AG04450 (cell line): ENCODE data around the gene NTRK2. TPM values are rescaled to one million over a fixed set of nuclear protein-coding genes. Genes with fewer than 3 reads are reported as not detected.

Experiments
- CTCF ChIA-PET: fragments of 300-600, 350-600 bp; formaldehyde crosslinking; extraction: SDS; loops from one replicate; lab custom pipeline; 2022; ENCODE audit warnings: antibody characterized with exemption, inconsistent platforms; lab: Charles Lee
- POLR2A ChIA-PET: fragments of 350-600 bp; formaldehyde crosslinking; extraction: SDS; loops from one replicate; lab custom pipeline; 2021; ENCODE audit warnings: antibody characterized with exemption, inconsistent platforms; lab: Yijun Ruan, JAX
- DNase-seq: peaks from one replicate; pipeline ENCODE4 v3.0.0-alpha.2; 2011; ENCODE audit warnings: low read depth, low spot score
- H3K27ac ChIP-seq: one replicate; pipeline ENCODE4 v1.5.1; 2012; ENCODE audit warnings: low read depth, low read length, control low read depth
- H3K27me3 ChIP-seq: one replicate; pipeline ENCODE4 v1.6.0; 2012; ENCODE audit warnings: low read length; ENCODE audit not compliant: control insufficient read depth, insufficient read depth
- H3K4me3 ChIP-seq: 2 replicates; pipeline ENCODE4 v1.5.1; 2011; ENCODE audit warnings: mild to moderate bottlenecking, low read depth, low read length, control low read depth
- H3K9me3 ChIP-seq: 2 replicates; pipeline ENCODE4 v1.5.1; 2012; ENCODE audit warnings: low read length; ENCODE audit not compliant: control insufficient read depth, insufficient read depth
- polyA plus RNA-seq: library from polyadenylated mRNA; depleted of rRNA; stranded (reverse); fragments of >200 nt; gene quantifications from 2 replicates; pipeline ENCODE4 v1.2.3, GENCODE V29; 2011
- TF ChIP-seq, protein P1 (sequence below): IDR thresholded peaks from 2 replicates; pipeline ENCODE4 v1.5.1; 2011; ENCODE audit warnings: low read depth, low read length, control low read depth, inconsistent platforms

Gene NTRK2
- polyA plus RNA-seq, 1 experiment: not detected

DNA sequence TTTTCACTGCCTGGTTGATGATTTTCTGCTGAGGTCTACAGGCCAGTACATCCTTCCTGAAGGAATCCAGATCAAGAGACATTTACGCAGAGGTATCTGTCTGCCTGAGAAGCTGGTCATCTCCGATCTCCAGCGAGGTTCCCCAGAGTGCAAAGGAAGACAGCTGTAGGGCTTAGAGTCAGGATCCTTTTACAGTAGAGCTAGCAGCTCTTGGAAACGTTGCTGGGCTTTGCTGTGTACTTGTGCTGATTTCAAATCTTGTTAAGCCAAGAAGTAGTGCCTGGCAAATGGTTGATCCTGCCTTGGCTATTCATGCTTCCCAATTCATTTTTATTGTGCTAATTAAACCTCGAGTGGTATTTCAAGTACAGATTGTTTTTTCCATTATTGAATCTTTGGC, 48.9 kb downstream of the NTRK2 start:
- POLR2A ChIA-PET: no interaction called here
- Histone ChIP-seq H3K9me3 (no peaks in the 10 kb centered on the region), H3K27ac (no peak overlapping the region), H3K27me3 (no peaks in the 10 kb centered on the region), H3K4me3 (no peak overlapping the region)
- CTCF ChIA-PET: no interaction called here
- no peak for DNase-seq
- TF ChIP-seq, protein P1, sequence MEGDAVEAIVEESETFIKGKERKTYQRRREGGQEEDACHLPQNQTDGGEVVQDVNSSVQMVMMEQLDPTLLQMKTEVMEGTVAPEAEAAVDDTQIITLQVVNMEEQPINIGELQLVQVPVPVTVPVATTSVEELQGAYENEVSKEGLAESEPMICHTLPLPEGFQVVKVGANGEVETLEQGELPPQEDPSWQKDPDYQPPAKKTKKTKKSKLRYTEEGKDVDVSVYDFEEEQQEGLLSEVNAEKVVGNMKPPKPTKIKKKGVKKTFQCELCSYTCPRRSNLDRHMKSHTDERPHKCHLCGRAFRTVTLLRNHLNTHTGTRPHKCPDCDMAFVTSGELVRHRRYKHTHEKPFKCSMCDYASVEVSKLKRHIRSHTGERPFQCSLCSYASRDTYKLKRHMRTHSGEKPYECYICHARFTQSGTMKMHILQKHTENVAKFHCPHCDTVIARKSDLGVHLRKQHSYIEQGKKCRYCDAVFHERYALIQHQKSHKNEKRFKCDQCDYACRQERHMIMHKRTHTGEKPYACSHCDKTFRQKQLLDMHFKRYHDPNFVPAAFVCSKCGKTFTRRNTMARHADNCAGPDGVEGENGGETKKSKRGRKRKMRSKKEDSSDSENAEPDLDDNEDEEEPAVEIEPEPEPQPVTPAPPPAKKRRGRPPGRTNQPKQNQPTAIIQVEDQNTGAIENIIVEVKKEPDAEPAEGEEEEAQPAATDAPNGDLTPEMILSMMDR: no peak

GRCh38 chr9:84722388-84722989, 53.0 kb downstream of the NTRK2 start:
- Histone ChIP-seq H3K9me3 (no peaks in the 10 kb centered on the region), H3K4me3 (no peak overlapping the region), H3K27ac (no peak overlapping the region), H3K27me3 (no peaks in the 10 kb centered on the region)
- ChIA-PET POLR2A (no interaction called here), CTCF (interaction anchor here (0.6 kb wide), 1 partner anchor 40 kb away, joined by 3 read pairs; no protein-coding TSS in a partner anchor)
- TF ChIP-seq, protein P1: no peak
- DNase-seq: no peak

GRCh38 chr9:84723426-84723825, 53.9 kb downstream of the NTRK2 start:
- TF ChIP-seq, protein P1: no peak
- Histone ChIP-seq H3K9me3 (no peaks in the 10 kb centered on the region; the same call in 1 of the 2 replicates), H3K27ac (no peak overlapping the region), H3K27me3 (no peaks in the 10 kb centered on the region), H3K4me3 (no peak overlapping the region)
- ChIA-PET CTCF (no interaction called here), POLR2A (no interaction called here)
- no peak for DNase-seq

- Histone ChIP-seq H3K27me3 (no peaks in the 10 kb centered on the region), H3K4me3 (no peak overlapping the region), H3K9me3 (no peaks in the 10 kb centered on the region; the same call in 1 of the 2 replicates), H3K27ac (no peak overlapping the region)
- ChIA-PET POLR2A (no interaction called here), CTCF (no interaction called here)
- DNase-seq: no peak
- TF ChIP-seq, protein P1: no peak
Observed at GRCh38 chr9:84731696-84732095, 62.2 kb downstream of the NTRK2 start.

- Histone ChIP-seq H3K9me3 (no peaks in the 10 kb centered on the region), H3K4me3 (no peak overlapping the region), H3K27ac (no peak overlapping the region), H3K27me3 (no peaks in the 10 kb centered on the region)
- DNase-seq: no peak
- CTCF ChIA-PET: no interaction called here
- TF ChIP-seq, protein P1: no peak
- POLR2A ChIA-PET: no interaction called here
Observed at GRCh38 chr9:84736081-84736480, 66.6 kb downstream of the NTRK2 start.
